ENCODE results near the gene CREB3.

Gene CREB3

GRCh38 chr9:35737143-35737542, 4.7 kb downstream of the CREB3 start:
- DNase-seq (ENCODE audit: low read depth), result no peak
- H3K4me3 ChIP-seq (ENCODE audit: low read depth, low read length), result no peak overlapping the region
- no peak for TF ChIP-seq CTCF (IDR thresholded peaks at IDR 0.05; ENCODE audit: insufficient read depth, low read depth, low read length, missing control alignments)

- no peak overlapping the region for H3K4me3 ChIP-seq (ENCODE audit: low read depth, low read length)
- no peak for DNase-seq (ENCODE audit: low read depth)
- TF ChIP-seq CTCF (IDR thresholded peaks at IDR 0.05; ENCODE audit: insufficient read depth, low read depth, low read length, missing control alignments), result no peak
Observed at GRCh38 chr9:35738186-35738585, 5.7 kb downstream of the CREB3 start.

GRCh38 chr9:35738924-35739323, 6.5 kb downstream of the CREB3 start:
- TF ChIP-seq CTCF (IDR thresholded peaks at IDR 0.05; ENCODE audit: insufficient read depth, low read depth, low read length, missing control alignments), result no peak
- H3K4me3 ChIP-seq (ENCODE audit: low read depth, low read length), result no peak overlapping the region
- no peak for DNase-seq (ENCODE audit: low read depth)

- H3K4me3 ChIP-seq (ENCODE audit: low read depth, low read length), result no peak overlapping the region
- DNase-seq (ENCODE audit: low read depth), result no peak
- TF ChIP-seq CTCF (IDR thresholded peaks at IDR 0.05; ENCODE audit: insufficient read depth, low read depth, low read length, missing control alignments), result no peak
Observed at GRCh38 chr9:35740243-35740642, 7.8 kb downstream of the CREB3 start.

- no peak overlapping the region for H3K4me3 ChIP-seq (ENCODE audit: low read depth, low read length)
- TF ChIP-seq CTCF (IDR thresholded peaks at IDR 0.05; ENCODE audit: insufficient read depth, low read depth, low read length, missing control alignments), result no peak
- no peak for DNase-seq (ENCODE audit: low read depth)
Observed at GRCh38 chr9:35741740-35742139, 9.3 kb downstream of the CREB3 start.

GRCh38 chr9:35743452-35743851, 11.0 kb downstream of the CREB3 start:
- TF ChIP-seq CTCF (IDR thresholded peaks at IDR 0.05; ENCODE audit: insufficient read depth, low read depth, low read length, missing control alignments), result no peak
- DNase-seq (ENCODE audit: low read depth), result no peak
- H3K4me3 ChIP-seq (ENCODE audit: low read depth, low read length), result no peak overlapping the region

GRCh38 chr9:35743880-35744518, 11.5 kb downstream of the CREB3 start:
- H3K4me3 ChIP-seq (ENCODE audit: low read depth, low read length), result no peak overlapping the region
- DNase-seq (ENCODE audit: low read depth), result no peak
- no peak for TF ChIP-seq CTCF (IDR thresholded peaks at IDR 0.05; ENCODE audit: insufficient read depth, low read depth, low read length, missing control alignments)

All from GM12865 (cell line).